Stimulated activated CD8-positive, alpha-beta memory T cell treated with anti-CD3 and anti-CD28 coated beads, Interleukin-15, amount 100 ng/mL, for 1 hour (primary cell): ENCODE measurements around the gene INTS11.

Experiments
- DNase-seq: peaks from one replicate; pipeline ENCODE4 v3.0.0-alpha.2; 2020; ENCODE audit warnings: low read depth

Gene INTS11

DNA sequence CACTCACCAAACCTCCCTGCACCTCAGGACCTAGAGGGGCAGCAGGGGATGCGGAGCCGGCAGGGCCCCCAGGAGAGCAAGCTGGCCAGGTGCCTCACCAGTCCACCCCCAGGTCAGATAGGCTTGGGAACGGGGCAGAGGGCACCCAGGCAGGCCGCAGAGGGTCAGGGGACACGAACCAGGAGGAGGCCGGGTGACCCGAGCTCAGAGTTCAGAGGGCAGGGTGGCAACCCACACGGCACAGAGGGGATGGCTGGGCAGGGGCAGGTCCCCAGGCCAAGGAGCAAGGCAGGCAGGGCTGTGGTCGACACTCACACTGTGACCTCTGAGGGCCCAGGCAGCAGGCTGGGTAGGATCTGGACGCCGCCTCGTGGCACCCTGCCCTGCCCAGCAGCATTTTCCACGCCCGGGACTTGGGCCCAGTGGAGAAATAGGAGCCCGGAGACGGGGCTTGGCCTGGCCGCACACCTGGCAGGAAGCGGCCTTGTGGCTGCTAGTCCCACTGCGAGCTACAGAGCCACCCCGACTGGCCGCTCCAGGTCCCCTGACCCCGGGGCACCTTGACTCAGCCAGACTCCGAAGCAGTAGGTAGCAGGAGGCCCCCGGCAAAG is 19.5 kb upstream of the INTS11 start:
- no peak for DNase-seq

DNA sequence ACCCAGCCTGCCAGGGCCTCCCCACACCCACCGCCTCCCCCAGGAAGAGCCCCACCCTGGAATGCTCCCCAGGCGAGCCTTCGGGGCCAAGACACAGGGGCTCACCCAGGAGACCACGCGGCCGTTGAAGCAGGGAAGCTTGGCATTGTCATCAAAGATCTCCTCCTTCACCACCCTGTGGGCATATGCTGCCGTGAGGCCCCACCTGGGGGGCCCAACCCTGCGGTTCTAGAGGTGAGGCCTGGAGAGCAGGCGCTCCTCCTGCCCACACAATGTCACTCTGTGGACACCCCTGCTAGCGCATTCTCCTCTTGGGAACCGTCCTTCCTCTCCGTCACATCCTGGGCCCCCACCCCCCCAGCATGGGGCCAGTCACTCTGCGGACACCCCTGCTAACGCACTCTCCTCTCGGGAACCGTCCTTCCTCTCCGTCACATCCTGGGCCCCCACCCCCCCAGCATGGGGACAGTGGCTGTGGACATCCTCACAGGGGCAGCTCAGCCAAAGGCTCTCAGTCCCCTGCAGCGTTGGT is 18.2 kb upstream of the INTS11 start:
- DNase-seq, result no peak

DNA sequence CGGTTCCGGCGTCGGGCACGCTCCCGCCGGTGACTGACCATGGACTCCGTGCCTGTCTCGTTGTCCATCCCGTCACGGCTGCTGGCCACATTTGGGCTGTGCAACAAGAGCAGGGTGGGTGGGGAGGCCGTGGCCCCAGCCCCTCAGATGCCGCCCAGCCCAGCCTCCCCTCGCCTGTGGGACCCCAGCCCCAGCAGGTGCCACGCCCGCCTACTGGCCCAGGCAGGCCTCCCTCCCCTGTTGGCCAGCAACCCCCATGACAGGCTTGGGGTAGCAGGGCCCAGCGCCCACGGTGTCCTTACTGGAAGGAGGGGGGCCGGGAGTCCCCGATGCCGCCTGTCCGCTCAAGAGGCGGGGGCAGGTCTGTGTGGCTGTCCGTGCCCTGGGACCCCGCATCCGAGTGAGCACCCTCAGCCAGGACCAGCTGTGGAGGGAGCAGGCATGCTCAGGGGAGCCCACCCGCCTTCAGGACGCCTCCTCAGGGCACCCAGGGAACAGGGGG is 17.7 kb upstream of the INTS11 start:
- no peak for DNase-seq

DNA sequence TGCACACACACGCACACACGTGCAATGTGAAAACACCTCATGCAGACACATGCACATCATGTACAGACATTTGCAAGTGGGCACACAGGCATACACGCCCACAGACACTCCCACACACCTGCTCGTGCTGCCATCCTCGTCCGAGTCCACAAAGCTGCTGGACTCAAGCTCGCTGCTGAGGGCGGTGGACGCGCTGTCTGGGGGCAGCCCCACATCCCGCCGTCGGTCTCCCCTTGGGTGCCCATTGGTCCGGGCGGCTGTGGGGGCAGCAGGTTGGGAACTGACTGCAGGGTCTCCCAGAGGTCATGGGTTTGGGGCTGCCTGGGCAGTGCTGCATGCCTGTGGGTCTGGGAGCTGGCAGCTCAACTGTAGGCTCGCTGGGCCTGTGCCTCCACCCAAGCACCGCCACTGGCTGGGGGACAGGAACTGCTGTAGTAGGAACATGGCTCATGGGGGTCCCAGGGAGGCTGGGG is 17.1 kb upstream of the INTS11 start:
- DNase-seq, result no peak

DNA sequence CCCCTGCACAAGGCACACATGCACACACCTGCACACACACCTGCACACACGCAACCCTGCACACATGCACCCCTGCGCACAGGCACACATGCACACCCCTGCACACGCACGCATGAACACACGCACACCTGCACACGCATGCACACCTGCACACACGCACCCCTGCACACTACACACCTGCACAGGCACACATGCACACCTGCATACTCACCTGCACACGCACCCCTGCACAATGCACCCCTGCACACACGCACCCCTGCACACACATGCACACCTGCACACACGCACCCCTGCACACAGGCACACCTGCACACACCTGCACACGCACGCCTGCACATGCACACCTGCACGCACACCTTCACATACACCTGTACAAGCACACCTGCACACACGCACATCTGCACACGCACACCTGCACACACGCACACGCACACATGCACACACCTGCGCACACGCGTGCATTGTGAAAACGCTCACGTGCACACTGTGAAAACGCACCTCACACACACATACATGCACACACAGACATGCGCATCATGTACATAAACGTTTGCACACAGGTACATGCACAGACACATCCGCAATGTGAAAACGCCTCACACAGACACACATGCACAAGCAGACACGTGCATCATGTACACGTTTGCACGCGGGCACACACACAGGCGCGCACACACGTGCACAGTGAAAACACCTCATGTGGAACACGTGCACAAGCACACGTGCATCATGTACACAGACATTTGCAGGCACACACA is 16.5 kb upstream of the INTS11 start:
- DNase-seq, result no peak

DNA sequence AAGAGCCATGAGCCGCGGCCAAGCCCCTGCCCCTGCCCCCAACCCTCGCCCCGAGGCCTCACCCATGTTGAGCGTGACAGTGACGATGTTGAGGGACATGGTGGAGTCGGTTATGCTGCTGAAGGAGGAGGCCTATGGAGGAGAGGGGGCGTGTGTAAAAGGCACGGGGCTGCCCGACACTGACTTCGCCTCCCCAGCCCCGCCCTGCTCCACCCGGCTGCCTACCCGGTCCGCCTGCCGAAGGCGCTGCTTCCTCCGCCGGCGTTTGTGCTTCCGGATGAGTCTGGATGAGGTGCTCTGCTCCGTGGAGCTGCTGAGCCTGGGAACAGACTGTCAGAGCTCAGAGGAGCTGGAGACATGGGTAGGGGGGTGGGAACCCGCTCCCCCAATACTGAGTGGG is 15.7 kb upstream of the INTS11 start:
- no peak for DNase-seq

DNA sequence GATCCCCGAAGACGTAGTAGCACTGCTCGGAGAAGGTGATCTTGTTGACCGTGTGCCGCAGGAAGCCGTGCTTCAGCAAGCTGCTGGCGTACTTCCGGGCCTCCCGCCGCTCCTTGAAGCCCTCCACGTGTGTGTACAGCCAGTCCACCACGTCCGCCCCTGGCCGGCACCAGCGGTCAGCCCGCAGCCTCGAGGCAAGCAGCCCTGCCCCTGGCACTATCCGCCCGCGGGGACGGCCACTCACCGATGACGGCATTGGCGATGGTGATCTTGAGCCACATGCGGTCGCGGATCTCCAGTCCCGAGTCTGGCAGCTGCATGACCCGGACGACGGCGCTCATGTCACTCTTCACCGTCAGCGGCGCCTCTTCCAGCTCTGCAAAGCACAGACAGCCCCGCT is 13.8 kb upstream of the INTS11 start:
- DNase-seq, result no peak

DNA sequence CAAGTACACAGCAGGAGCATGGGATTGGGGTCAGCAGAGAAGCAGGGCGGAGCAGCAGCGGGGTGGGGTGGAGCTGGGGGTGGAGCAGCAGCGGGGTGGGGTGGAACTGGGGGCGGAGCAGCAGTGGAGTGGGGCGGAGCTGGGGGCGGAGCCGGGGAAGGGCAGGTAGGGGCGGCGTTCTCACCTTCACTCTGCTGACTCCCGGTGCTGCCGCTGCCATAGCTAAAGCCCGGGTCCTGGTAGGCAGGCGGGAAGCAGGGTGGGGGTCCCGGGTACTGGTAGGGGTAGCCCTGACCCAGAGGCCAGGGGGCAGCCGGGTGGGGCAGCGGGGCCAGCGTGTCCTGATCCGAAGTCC is 13.3 kb upstream of the INTS11 start:
- no peak for DNase-seq

DNA sequence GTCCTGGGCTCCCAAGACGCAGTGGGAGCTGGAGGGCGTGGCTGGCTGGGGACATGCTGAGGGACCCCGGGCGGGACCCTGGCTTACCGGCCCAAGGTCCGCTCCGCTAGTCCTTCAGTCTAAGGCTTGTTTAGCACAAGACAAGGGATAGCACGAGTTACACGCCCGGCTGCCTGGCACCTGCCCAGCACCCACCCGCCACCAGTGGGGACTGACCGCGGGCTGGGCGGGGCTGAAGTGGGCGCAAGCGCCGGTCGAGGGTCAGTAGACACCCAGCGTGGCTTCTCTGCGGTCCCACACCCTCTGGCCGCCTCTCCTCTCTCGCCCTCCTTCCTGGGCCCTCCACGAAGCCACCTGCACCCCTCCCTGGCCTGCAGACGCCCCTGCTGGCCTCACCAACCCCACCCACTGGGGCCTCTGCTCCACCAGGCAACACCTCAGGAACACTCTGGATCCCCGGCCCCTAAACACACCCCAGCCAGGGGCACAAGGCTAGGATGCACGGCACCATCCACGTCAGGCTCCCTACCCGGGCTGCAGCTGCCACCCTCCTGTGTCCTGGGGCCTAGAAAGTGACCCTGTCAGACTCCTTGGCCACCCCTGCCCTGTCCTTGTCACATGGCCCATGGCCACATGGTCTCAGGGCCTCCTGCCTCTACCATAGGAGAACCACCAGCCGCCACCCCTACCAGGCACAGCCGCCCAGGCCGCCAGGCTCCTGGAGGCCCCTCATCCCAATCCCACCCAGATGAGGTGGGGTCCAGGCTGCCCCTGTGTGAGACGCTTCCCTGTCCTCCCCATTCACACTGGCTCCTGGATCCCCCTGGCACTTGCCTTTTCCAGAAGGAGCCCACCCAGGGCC is 12.7 kb upstream of the INTS11 start:
- DNase-seq, result no peak

DNA sequence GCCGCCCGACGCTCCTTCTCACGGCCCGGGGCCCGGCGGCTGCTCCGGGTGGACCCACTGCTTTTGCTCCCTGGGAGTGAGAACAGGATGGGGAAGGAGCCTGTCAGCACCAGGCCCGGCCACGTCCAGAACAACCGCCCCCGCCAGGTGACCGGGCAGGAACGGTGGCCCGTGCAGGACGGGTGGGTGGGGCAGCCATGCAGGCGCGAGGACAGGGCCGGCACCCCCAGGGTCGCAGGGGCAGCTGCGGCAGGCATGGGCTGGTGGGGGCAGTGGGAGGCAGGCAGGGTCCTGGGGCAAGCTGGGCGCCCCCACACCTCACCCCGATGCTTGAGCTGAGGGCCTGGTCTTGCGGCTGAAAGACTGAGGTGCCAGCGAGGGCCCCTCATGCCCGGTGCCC is 12.0 kb upstream of the INTS11 start:
- no peak for DNase-seq

DNA sequence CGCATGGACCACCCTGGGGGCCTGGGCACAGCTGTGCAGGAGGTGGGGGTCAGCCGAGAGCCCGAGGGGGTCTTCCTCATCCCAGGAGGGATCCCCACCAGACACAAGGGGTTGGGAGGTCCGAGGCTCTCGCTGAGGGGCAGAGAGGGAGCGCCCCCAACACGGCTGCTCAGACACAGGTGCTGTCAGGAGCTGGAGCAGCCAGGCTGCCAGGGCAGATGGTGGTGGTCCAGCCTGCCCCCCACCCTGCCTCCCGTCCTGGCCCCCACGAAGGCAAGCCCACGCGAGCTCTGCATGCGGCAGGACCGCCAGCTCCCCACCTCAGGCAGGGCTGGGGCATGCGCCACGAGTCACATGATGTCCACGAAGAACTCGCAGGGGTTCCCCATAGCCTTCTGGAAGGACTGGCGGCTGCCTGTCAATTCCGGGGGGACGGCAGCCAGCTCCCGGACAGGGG is 11.4 kb upstream of the INTS11 start:
- no peak for DNase-seq

DNA sequence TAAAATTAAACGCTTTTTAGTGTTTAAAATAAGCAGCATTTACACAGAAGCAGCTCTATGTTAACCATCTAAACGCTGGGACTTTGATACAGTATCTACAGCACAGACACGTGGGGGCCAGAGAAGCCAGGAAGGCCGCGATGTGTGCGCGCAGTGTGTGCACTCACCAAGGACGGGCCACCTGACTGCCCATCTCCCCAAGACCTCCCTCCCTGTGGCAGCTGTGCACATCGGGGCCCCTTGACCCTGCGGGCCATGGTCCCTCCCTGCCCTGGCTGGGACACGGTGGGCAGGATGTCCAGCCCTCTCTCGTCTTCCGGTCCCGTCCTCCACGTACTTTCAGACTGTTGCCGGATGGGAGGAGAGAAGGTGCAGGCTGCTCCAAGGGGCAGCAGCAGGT is 10.8 kb upstream of the INTS11 start:
- no peak for DNase-seq

DNA sequence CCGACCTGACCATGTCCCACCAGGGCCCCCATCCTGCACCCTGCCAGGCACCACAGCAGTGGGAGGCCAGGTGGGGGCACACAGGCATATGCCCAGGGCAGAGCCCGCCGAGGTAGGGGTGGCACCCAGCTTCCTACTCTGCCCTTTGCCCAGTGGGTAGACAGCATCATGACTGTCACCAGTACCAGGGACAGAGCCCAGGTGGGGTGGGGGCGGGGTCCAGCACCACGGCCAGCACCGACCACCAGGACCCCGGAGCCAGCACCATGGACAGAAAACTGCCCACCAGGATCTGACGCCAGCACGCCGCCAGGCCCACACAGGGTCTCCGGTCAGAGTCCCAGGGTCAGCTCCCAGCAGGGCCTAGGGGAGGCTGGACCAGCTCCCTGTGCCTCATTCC is 10.4 kb upstream of the INTS11 start:
- DNase-seq, result no peak

DNA sequence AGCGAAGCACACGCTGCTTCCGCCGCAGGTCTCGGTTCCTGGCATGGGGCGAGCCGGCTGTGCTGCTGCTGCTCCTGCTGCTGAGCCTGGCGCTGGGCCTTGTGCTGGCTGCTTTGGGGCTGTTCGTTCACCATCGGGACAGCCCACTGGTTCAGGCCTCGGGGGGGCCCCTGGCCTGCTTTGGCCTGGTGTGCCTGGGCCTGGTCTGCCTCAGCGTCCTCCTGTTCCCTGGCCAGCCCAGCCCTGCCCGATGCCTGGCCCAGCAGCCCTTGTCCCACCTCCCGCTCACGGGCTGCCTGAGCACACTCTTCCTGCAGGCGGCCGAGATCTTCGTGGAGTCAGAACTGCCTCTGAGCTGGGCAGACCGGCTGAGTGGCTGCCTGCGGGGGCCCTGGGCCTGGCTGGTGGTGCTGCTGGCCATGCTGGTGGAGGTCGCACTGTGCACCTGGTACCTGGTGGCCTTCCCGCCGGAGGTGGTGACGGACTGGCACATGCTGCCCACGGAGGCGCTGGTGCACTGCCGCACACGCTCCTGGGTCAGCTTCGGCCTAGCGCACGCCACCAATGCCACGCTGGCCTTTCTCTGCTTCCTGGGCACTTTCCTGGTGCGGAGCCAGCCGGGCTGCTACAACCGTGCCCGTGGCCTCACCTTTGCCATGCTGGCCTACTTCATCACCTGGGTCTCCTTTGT is 9.2 kb upstream of the INTS11 start:
- DNase-seq, result no peak

DNA sequence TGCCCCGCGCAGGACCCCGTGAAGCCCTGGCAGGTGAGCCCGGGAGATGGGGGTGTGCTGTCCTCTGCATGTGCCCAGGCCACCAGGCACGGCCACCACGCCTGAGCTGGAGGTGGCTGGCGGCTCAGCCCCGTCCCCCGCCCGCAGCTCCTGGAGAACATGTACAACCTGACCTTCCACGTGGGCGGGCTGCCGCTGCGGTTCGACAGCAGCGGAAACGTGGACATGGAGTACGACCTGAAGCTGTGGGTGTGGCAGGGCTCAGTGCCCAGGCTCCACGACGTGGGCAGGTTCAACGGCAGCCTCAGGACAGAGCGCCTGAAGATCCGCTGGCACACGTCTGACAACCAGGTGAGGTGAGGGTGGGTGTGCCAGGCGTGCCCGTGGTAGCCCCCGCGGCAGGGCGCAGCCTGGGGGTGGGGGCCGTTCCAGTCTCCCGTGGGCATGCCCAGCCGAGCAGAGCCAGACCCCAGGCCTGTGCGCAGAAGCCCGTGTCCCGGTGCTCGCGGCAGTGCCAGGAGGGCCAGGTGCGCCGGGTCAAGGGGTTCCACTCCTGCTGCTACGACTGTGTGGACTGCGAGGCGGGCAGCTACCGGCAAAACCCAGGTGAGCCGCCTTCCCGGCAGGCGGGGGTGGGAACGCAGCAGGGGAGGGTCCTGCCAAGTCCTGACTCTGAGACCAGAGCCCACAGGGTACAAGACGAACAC is 8.5 kb upstream of the INTS11 start:
- no peak for DNase-seq

DNA sequence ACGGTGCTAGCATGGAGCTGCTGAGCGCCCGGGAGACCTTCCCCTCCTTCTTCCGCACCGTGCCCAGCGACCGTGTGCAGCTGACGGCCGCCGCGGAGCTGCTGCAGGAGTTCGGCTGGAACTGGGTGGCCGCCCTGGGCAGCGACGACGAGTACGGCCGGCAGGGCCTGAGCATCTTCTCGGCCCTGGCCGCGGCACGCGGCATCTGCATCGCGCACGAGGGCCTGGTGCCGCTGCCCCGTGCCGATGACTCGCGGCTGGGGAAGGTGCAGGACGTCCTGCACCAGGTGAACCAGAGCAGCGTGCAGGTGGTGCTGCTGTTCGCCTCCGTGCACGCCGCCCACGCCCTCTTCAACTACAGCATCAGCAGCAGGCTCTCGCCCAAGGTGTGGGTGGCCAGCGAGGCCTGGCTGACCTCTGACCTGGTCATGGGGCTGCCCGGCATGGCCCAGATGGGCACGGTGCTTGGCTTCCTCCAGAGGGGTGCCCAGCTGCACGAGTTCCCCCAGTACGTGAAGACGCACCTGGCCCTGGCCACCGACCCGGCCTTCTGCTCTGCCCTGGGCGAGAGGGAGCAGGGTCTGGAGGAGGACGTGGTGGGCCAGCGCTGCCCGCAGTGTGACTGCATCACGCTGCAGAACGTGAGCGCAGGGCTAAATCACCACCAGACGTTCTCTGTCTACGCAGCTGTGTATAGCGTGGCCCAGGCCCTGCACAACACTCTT is 7.7 kb upstream of the INTS11 start:
- no peak for DNase-seq

DNA sequence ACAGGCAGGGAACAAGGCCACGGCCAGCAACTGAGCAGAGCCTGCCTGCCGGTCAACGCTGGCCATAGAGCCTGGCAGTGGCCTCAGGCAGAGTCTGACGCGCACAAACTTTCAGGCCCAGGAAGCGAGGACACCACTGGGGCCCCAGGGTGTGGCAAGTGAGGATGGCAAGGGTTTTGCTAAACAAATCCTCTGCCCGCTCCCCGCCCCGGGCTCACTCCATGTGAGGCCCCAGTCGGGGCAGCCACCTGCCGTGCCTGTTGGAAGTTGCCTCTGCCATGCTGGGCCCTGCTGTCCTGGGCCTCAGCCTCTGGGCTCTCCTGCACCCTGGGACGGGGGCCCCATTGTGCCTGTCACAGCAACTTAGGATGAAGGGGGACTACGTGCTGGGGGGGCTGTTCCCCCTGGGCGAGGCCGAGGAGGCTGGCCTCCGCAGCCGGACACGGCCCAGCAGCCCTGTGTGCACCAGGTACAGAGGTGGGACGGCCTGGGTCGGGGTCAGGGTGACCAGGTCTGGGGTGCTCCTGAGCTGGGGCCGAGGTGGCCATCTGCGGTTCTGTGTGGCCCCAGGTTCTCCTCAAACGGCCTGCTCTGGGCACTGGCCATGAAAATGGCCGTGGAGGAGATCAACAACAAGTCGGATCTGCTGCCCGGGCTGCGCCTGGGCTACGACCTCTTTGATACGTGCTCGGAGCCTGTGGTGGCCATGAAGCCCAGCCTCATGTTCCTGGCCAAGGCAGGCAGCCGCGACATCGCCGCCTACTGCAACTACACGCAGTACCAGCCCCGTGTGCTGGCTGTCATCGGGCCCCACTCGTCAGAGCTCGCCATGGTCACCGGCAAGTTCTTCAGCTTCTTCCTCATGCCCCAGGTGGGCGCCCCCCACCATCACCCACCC is 6.9 kb upstream of the INTS11 start, which contains the start of gene TAS1R3:
Gene TAS1R3, plus strand, starts transcription at position 213 of the 898 bp plus-strand sequence. Its CDS starts 66 bp downstream, at position 279.
- no peak for DNase-seq

DNA sequence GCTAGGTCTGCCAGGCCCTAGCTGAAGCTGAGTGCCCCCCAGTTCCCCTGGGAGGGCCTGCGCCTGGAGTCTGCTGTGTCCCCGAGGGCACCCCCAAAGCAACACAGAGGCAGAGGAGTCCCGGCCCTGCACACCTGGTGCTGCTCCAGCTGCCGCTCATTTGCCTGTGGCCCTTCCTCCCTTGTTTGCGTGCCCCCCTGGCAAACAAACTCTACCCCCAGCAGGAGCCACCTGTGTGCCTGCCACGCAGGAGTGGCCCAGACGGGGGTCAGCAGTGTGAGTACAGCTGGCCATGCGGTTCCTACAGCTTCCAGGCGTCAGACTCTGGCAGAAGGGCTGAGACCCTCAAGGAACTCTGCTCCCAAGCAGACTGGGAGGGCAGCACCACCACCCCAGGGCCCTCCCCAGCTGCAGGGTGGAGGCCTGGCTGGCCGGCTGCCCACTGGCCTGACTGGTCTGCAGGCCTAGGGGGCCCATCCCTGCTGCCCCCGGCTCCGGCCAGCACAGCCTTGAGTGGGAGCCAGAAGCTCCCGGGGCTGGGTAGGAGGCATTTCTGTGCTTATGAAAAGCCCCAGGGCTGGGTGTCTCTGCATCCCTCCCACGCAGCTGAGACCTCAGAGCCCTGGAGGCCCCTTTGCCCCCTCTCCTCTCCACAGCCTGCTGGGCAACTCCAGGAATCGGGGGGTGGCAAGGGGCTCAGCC is 6.1 kb upstream of the INTS11 start:
- no peak for DNase-seq
